CD4-positive, alpha-beta T cell (primary cell): ENCODE measurements around the gene PDE8A. TPM values are rescaled to one million over a fixed set of nuclear protein-coding genes. Genes with fewer than 3 reads are reported as not detected.

Experiments used
- ATAC-seq: fragments of 200-7000 bp; cut with Tn5 transposase; one replicate; pipeline ENCODE4 v1.10.0; 2022; ENCODE audit warnings: mild to moderate bottlenecking; ENCODE audit not compliant: poor library complexity
- CTCF ChIA-PET: fragments of 350-600 bp; sonication (Branson Sonifier 250); formaldehyde crosslinking; loops from one replicate; lab custom pipeline; 2021; ENCODE audit warnings: antibody characterized with exemption, inconsistent platforms; lab: Charles Lee
- POLR2A ChIA-PET: fragments of 350-600 bp; sonication (Branson Sonifier 250); formaldehyde crosslinking; loops from one replicate; lab custom pipeline; 2021; ENCODE audit warnings: antibody characterized with exemption, inconsistent platforms; lab: Charles Lee
- DNase-seq, 14 experiments: peaks; one replicate each; pipeline ENCODE4 v3.0.0-alpha.2; 2013 to 2020; ENCODE audit warnings: mixed read lengths in 2 of 14
- H3K27ac ChIP-seq, 2 donors: one replicate each; pipeline versions ENCODE4 v1.5.1 to v1.7.0; 2013; ENCODE audit warnings: low read length in 2 of 2, low read depth in 1 of 2, mild to moderate bottlenecking in 1 of 2
- H3K27me3 ChIP-seq, 2 experiments: 1 replicate in 1 of 2; 2 replicates in 1 of 2; pipeline versions ENCODE4 v1.6.1 to v1.7.0; 2013; ENCODE audit warnings: low read length in 2 of 2, control low read depth in 1 of 2, mild to moderate bottlenecking in 1 of 2, moderate library complexity in 1 of 2; ENCODE audit not compliant: insufficient read depth in 2 of 2, control insufficient read depth in 1 of 2
- H3K36me3 ChIP-seq: one replicate; pipeline ENCODE4 v1.6.1; 2013; ENCODE audit warnings: low read length, control low read depth; ENCODE audit not compliant: insufficient read depth
- H3K4me1 ChIP-seq: one replicate; pipeline ENCODE4 v1.6.1; 2013; ENCODE audit warnings: low read length, control low read depth; ENCODE audit not compliant: insufficient read depth
- H3K4me3 ChIP-seq: one replicate; pipeline ENCODE4 v1.5.1; 2013; ENCODE audit warnings: mild to moderate bottlenecking, low read length, moderate library complexity
- H3K9me3 ChIP-seq, 2 experiments: 1 replicate in 1 of 2; 2 replicates in 1 of 2; pipeline versions ENCODE4 v1.6.1 to v1.7.0; 2013; ENCODE audit warnings: low read length in 2 of 2, mild to moderate bottlenecking in 2 of 2, control low read depth in 1 of 2, moderate library complexity in 1 of 2; ENCODE audit not compliant: control insufficient read depth in 1 of 2, insufficient read depth in 1 of 2
- H3K27ac Mint-ChIP-seq: one replicate; pipeline ENCODE4 v1.8.0; 2020; ENCODE audit warnings: mixed read lengths
- H3K27me3 Mint-ChIP-seq: one replicate; pipeline ENCODE4 v1.8.0; 2021; ENCODE audit warnings: mixed read lengths
- H3K36me3 Mint-ChIP-seq: one replicate; pipeline ENCODE4 v1.8.0; 2021; ENCODE audit warnings: low read depth, mixed read lengths
- H3K4me1 Mint-ChIP-seq: one replicate; pipeline ENCODE4 v1.8.0; 2021; ENCODE audit warnings: low read depth, mixed read lengths
- H3K4me3 Mint-ChIP-seq: one replicate; pipeline ENCODE4 v1.8.0; 2020; ENCODE audit warnings: mild to moderate bottlenecking, mixed read lengths
- H3K9me3 Mint-ChIP-seq: one replicate; pipeline ENCODE4 v1.8.0; 2020; ENCODE audit warnings: mixed read lengths
- intact Hi-C, 2 experiments: fragments of 100-400 bp; cut with DNase I in 1 of 2; cut with micrococcal nuclease in 1 of 2; formaldehyde crosslinking; loops; one replicate each; pipeline versions ENCODE4 v1.15.1 to v1.9.0; 2023 to 2025; cut with DNase I, micrococcal nuclease
- total RNA-seq, 174 experiments: library from RNA in 2 of 174; stranded (reverse) in 2 of 174; gene quantifications; one replicate each; pipeline ENCODE4 v1.2.3 and lab custom pipeline; 2021 to 2026
- TF ChIP-seq, protein P1 (sequence below): fragments of 200-600 bp; IDR thresholded peaks from one replicate; pipeline ENCODE4 v1.8.0; 2022; ENCODE audit warnings: antibody characterized with exemption, mild to moderate bottlenecking

The PDE8A gene
- total RNA-seq, 2 experiments from 2014 or later, result 29.8 to 34.3 TPM

DNA sequence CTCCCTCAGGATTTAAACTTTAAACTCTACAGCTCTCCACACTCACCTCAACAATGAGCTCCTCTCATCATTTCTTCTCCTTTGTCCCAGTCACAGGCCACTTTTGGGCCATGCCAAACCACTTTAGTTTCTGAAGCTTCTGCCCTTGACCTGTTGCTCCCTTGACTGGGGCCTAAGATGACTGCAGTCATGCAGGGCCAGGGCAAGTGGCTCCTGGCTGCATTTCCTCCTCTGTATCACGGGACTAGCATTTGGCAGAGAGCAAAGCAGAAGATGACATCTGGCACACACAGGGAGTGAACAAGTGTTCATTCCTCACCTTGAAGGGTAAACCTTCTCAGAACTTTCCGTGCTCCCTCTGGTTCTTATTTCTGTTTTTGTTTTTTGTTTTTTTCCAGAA lies 136.9 kb downstream of the PDE8A start:
- H3K9me3 Mint-ChIP-seq, result no peaks in the 10 kb centered on the region
- ATAC-seq (no peak), DNase-seq (no peak)
- no peak overlapping the region for H3K4me3 Mint-ChIP-seq
- intact Hi-C loops, result no loop called here
- Histone ChIP-seq H3K36me3 (peaks cover 48% of the 10 kb centered on the region), H3K27ac (no peak overlapping the region), H3K4me1 (no peaks in the 10 kb centered on the region), H3K9me3 (no peaks in the 10 kb centered on the region), H3K27me3 (no peaks in the 10 kb centered on the region), H3K4me3 (no peak overlapping the region)
- H3K27me3 Mint-ChIP-seq, result no peaks in the 10 kb centered on the region
- H3K4me1 Mint-ChIP-seq, result no peaks in the 10 kb centered on the region
- ChIA-PET POLR2A (no interaction called here), CTCF (no interaction called here)
- H3K36me3 Mint-ChIP-seq, result peaks cover 82% of the 10 kb centered on the region
- TF ChIP-seq, protein P1, sequence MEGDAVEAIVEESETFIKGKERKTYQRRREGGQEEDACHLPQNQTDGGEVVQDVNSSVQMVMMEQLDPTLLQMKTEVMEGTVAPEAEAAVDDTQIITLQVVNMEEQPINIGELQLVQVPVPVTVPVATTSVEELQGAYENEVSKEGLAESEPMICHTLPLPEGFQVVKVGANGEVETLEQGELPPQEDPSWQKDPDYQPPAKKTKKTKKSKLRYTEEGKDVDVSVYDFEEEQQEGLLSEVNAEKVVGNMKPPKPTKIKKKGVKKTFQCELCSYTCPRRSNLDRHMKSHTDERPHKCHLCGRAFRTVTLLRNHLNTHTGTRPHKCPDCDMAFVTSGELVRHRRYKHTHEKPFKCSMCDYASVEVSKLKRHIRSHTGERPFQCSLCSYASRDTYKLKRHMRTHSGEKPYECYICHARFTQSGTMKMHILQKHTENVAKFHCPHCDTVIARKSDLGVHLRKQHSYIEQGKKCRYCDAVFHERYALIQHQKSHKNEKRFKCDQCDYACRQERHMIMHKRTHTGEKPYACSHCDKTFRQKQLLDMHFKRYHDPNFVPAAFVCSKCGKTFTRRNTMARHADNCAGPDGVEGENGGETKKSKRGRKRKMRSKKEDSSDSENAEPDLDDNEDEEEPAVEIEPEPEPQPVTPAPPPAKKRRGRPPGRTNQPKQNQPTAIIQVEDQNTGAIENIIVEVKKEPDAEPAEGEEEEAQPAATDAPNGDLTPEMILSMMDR, result no peak
- no peak overlapping the region for H3K27ac Mint-ChIP-seq

DNA sequence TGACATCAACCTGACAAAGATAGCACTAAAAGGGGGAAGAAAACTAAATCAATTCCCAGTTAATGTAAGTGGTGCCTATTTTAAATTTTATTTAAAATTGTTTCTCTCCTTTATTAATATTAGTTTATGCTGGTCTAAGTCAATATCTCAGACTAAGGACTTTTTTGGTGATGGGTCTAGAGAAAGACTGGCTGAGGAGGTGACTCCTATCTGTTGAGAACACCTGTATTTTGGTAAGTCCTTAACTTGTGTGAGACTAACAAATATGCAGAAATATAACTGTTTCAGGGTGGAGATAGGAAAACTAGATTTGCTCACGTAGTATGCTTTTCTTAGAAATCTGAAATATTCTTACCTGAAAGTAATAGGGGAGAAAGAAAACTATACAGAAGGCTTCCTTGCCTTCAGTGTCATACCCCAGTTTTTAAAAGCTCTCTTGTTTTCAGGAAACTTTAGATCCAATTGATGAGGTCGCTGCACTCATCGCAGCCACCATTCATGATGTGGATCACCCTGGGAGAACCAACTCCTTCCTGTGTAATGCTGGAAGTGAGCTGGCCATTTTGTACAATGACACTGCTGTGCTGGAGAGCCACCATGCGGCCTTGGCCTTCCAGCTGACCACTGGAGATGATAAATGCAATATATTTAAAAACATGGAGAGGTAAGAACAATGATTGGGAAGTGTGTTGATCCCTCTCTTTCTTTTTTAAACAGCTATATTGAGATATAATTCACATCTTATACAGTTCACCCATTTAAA lies 138.9 kb downstream of the PDE8A start:
- DNase-seq, result no peak
- peaks cover 85% of the 10 kb centered on the region for H3K36me3 Mint-ChIP-seq
- H3K4me3 Mint-ChIP-seq, result no peak overlapping the region
- TF ChIP-seq, protein P1, result no peak
- peaks cover 39% of the 10 kb centered on the region for H3K36me3 ChIP-seq
- no peaks in the 10 kb centered on the region for H3K9me3 Mint-ChIP-seq
- H3K4me1 Mint-ChIP-seq, result no peaks in the 10 kb centered on the region
- H3K27ac ChIP-seq, result no peak overlapping the region
- H3K4me3 ChIP-seq, result no peak overlapping the region
- H3K9me3 ChIP-seq, result no peaks in the 10 kb centered on the region
- intact Hi-C loops, result no loop called here
- no peaks in the 10 kb centered on the region for H3K27me3 ChIP-seq
- ChIA-PET CTCF (no interaction called here), POLR2A (no interaction called here)
- ATAC-seq, result no peak
- no peak overlapping the region for H3K27ac Mint-ChIP-seq
- no peaks in the 10 kb centered on the region for H3K27me3 Mint-ChIP-seq
- no peaks in the 10 kb centered on the region for H3K4me1 ChIP-seq

DNA sequence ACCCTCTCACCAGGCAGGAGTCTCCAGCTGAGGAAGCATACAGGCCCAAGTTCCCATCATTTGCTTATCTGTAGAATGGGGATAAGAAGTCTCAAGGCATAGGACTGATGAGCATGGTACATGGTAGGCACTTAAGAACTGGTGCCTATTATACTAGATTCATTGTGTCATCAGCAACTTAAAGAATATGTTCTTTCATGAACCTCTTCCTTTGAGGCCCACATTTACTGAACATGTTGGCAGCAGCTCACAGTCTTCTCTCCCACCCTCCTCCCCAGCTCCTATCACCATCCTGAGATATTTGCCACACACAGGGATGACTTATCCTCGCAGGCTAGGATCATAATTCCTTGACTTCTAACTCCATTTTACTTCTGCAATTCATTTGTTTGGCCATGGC lies 142.5 kb downstream of the PDE8A start:
- peaks cover 28% of the 10 kb centered on the region for H3K36me3 ChIP-seq
- Mint-ChIP-seq H3K9me3 (no peaks in the 10 kb centered on the region), H3K27me3 (no peaks in the 10 kb centered on the region), H3K36me3 (peaks cover 84% of the 10 kb centered on the region), H3K4me1 (no peaks in the 10 kb centered on the region), H3K27ac (no peak overlapping the region), H3K4me3 (no peak overlapping the region)
- no peak overlapping the region for H3K4me3 ChIP-seq
- no peak for DNase-seq
- no peak for ATAC-seq
- H3K27me3 ChIP-seq, result no peaks in the 10 kb centered on the region
- TF ChIP-seq, protein P1, result no peak
- CTCF ChIA-PET, result no interaction called here
- intact Hi-C loops, result no loop called here
- H3K27ac ChIP-seq, result no peak overlapping the region
- no peaks in the 10 kb centered on the region for H3K9me3 ChIP-seq
- POLR2A ChIA-PET, result no interaction called here
- no peaks in the 10 kb centered on the region for H3K4me1 ChIP-seq
